ENCODE measurements around the gene KRT34. TPM values are rescaled to one million over a fixed set of nuclear protein-coding genes. Genes with fewer than 3 reads are reported as not detected.
A peak's percentile ranks its signal among the peaks of the same experiment; 100 is the strongest.

KRT34 gene
- total and polyA plus RNA-seq, 2 experiments from 2014 or later: not detected

- Mint-ChIP-seq H3K4me3 (no peak overlapping the region), H3K36me3 (ENCODE audit: low read depth) (no peaks in the 10 kb centered on the region), H3K4me1 (no peaks in the 10 kb centered on the region), H3K9me3 (no peaks in the 10 kb centered on the region), H3K27ac (no peak overlapping the region), H3K27me3 (ENCODE audit: insufficient read depth, low read depth, poor library complexity) (peaks cover 2% of the 10 kb centered on the region)
- no peak overlapping the region for H3K27ac ChIP-seq (ENCODE audit: low read depth)
- no peaks in the 10 kb centered on the region for H3K4me1 ChIP-seq (ENCODE audit: insufficient read depth)
- H3K4me2 ChIP-seq: no peak overlapping the region
- H3K79me2 ChIP-seq (replicated peaks; ENCODE audit: insufficient read depth): no peaks in the 10 kb centered on the region
- H2AFZ ChIP-seq: no peak overlapping the region
- DNase-seq (ENCODE audit: low spot score) (no peak), ATAC-seq (no peak)
- TF ChIP-seq CTCF (conservative IDR thresholded peaks at IDR 0.05; ENCODE audit: low read depth in 2 of 2) (no peak), POLR2AphosphoS5 (IDR thresholded peaks at IDR 0.05; ENCODE audit: low read depth) (no peak), CREB1 (CRISPR knock-in tag; IDR thresholded peaks at IDR 0.05; ENCODE audit: low read depth) (no peak), ZNF114 (CRISPR knock-in tag; IDR thresholded peaks at IDR 0.05) (no peak), EZH2phosphoT487 (IDR thresholded peaks at IDR 0.05; ENCODE audit: unreplicated experiment) (no peak), EZH2 (IDR thresholded peaks at IDR 0.05; ENCODE audit: low read depth, unreplicated experiment) (no peak)
- H3K9me2 ChIP-seq (ENCODE audit: insufficient read depth): no peaks in the 10 kb centered on the region
- H3K4me3 ChIP-seq: no peak overlapping the region
- H3F3A ChIP-seq (replicated peaks; ENCODE audit: low read depth): no peaks in the 10 kb centered on the region
- no peaks in the 10 kb centered on the region for H4K20me1 ChIP-seq (replicated peaks; ENCODE audit: insufficient read depth)
- no peaks in the 10 kb centered on the region for H3K36me3 ChIP-seq (ENCODE audit: insufficient read depth)
- H3K27me3 ChIP-seq (ENCODE audit: insufficient read depth): no peaks in the 10 kb centered on the region
Observed at GRCh38 chr17:41402161-41402560, 20.1 kb upstream of the KRT34 start.

- ATAC-seq (no peak), DNase-seq (ENCODE audit: low spot score) (no peak)
- Histone ChIP-seq H3K9me2 (ENCODE audit: insufficient read depth) (no peaks in the 10 kb centered on the region), H3K4me2 (no peak within 1 kb of the TSS), H3K27me3 (ENCODE audit: insufficient read depth) (no peaks in the 10 kb centered on the region), H4K20me1 (replicated peaks; ENCODE audit: insufficient read depth) (no peaks in the 10 kb centered on the region), H3K79me2 (replicated peaks; ENCODE audit: insufficient read depth) (no peaks in the 10 kb centered on the region), H3K36me3 (ENCODE audit: insufficient read depth) (no peaks in the 10 kb centered on the region), H3K4me3 (no peak within 1 kb of the TSS), H2AFZ (peak within 1 kb of the TSS; percentile 38; the same call in 1 of the 2 replicates), H3K4me1 (ENCODE audit: insufficient read depth) (no peaks in the 10 kb centered on the region), H3F3A (replicated peaks; ENCODE audit: low read depth) (no peaks in the 10 kb centered on the region), H3K27ac (ENCODE audit: low read depth) (no peak within 1 kb of the TSS)
- Mint-ChIP-seq H3K4me1 (no peaks in the 10 kb centered on the region), H3K4me3 (no peak within 1 kb of the TSS), H3K36me3 (ENCODE audit: low read depth) (no peaks in the 10 kb centered on the region), H3K27me3 (ENCODE audit: insufficient read depth, low read depth, poor library complexity) (no peaks in the 10 kb centered on the region), H3K9me3 (no peaks in the 10 kb centered on the region), H3K27ac (no peak within 1 kb of the TSS)
- TF ChIP-seq CREB1 (CRISPR knock-in tag; IDR thresholded peaks at IDR 0.05; ENCODE audit: low read depth) (no peak), EZH2phosphoT487 (IDR thresholded peaks at IDR 0.05; ENCODE audit: unreplicated experiment) (no peak), STAT1 (IDR thresholded peaks at IDR 0.05; ENCODE audit: unreplicated experiment) (no peak), REST (IDR thresholded peaks at IDR 0.05; ENCODE audit: unreplicated experiment) (no peak), POLR2AphosphoS5 (IDR thresholded peaks at IDR 0.05; ENCODE audit: low read depth) (no peak), NANOG (IDR thresholded peaks at IDR 0.05; ENCODE audit: borderline replicate concordance) (no peak), ZNF462 (CRISPR knock-in tag; IDR thresholded peaks at IDR 0.05) (no peak)
Observed at GRCh38 chr17:41396996-41397660, 15.0 kb upstream of the KRT34 start, which contains the start of gene KRT31. Gene KRT31, minus strand, starts transcription at chr17:41397608. Its CDS starts 69 bp downstream, at chr17:41397539.
